Measurements from ENCODE around the gene GCLM.
"Not testable (repeated sequence)": the region's sequence is repeated elsewhere in the genome, so short reads cannot be mapped to it uniquely, and the experiment has no call there.

GCLM gene

DNA sequence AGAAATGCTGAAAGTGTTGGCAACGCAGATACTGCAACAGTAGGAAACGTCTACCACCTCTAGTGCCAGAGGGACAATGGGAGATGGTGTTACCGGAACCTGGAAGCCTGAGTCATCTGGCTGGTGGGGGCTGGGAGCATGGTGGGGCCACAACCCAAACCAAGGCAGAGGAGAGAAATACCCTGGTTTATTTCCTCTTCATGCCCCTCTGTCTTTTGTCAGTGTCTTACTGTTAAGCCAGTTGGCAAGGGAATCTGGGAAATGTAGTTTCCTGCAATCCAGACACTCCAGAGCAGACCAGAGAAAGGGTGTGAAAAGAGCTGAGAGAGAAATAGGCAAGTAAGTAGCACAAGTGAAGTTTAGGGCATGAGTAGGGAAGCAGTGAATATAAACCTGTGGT, 45.1 kb downstream of the GCLM start:
- DNase-seq (ENCODE audit: low read depth in 2 of 2), result no peak
- no peak overlapping the region for H3K4me3 ChIP-seq (replicated peaks in 1 of 2; ENCODE audit: low read depth in 2 of 2, low read length in 2 of 2)
- TF ChIP-seq CTCF (IDR thresholded peaks at IDR 0.05; ENCODE audit: low read depth, low read length), result no peak

DNA sequence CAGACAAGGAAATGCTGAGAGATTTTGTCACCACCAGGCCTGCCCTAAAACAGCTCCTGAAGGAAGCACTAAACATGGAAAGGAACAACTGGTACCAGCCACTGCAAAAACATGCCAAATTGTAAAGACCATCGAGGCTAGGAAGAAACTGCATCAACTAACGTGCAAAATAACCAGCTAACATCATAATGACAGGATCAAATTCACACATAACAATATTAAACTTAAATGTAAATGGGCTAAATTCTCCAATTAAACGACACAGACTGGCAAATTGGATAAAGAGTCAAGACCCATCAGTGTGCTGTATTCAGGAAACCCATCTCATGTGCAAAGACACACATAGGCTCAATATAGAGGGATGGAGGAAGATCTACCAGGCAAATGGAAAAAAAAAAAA, 51.6 kb downstream of the GCLM start:
- not testable (repeated sequence) for DNase-seq (ENCODE audit: low read depth in 2 of 2); H3K4me3 ChIP-seq (replicated peaks in 1 of 2; ENCODE audit: low read depth in 2 of 2, low read length in 2 of 2)

GRCh38 chr1:93855983-93856382, 53.2 kb downstream of the GCLM start:
- not testable (repeated sequence) for H3K4me3 ChIP-seq (replicated peaks in 1 of 2; ENCODE audit: low read depth in 2 of 2, low read length in 2 of 2); DNase-seq (ENCODE audit: low read depth in 2 of 2)

GRCh38 chr1:93853940-93854339, 55.3 kb downstream of the GCLM start:
- no peak for TF ChIP-seq CTCF (IDR thresholded peaks at IDR 0.05; ENCODE audit: low read depth, low read length)
- no peak overlapping the region for H3K4me3 ChIP-seq (replicated peaks in 1 of 2; ENCODE audit: low read depth in 2 of 2, low read length in 2 of 2)
- no peak for DNase-seq (ENCODE audit: low read depth in 2 of 2)

DNA sequence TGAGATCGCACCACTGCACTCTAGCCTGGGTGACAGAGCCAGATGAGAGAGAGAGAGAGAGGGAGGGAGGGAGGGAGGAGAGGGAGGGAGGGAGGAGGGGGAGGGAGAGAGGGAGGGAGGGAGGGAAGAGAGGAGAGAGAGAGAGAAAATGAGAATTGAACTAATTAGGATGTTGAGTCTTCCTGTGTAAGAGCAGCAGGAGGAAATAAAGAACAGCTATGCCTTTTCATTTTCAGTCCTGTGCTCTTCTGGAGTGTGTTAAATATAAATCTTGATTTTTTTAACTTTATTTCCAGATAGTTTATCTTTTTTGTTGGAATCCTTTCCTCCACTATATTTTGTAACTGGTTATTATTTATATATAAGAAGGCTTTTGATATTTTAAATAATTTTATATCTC, 57.4 kb downstream of the GCLM start:
- TF ChIP-seq CTCF (IDR thresholded peaks at IDR 0.05; ENCODE audit: low read depth, low read length), result no peak
- no peak overlapping the region for H3K4me3 ChIP-seq (replicated peaks in 1 of 2; ENCODE audit: low read depth in 2 of 2, low read length in 2 of 2)
- no peak for DNase-seq (ENCODE audit: low read depth in 2 of 2)

- DNase-seq (ENCODE audit: low read depth in 2 of 2), result no peak
- no peak for TF ChIP-seq CTCF (IDR thresholded peaks at IDR 0.05; ENCODE audit: low read depth, low read length)
- no peak overlapping the region for H3K4me3 ChIP-seq (replicated peaks in 1 of 2; ENCODE audit: low read depth in 2 of 2, low read length in 2 of 2)
Observed at GRCh38 chr1:93851327-93851712, 57.9 kb downstream of the GCLM start.

DNA sequence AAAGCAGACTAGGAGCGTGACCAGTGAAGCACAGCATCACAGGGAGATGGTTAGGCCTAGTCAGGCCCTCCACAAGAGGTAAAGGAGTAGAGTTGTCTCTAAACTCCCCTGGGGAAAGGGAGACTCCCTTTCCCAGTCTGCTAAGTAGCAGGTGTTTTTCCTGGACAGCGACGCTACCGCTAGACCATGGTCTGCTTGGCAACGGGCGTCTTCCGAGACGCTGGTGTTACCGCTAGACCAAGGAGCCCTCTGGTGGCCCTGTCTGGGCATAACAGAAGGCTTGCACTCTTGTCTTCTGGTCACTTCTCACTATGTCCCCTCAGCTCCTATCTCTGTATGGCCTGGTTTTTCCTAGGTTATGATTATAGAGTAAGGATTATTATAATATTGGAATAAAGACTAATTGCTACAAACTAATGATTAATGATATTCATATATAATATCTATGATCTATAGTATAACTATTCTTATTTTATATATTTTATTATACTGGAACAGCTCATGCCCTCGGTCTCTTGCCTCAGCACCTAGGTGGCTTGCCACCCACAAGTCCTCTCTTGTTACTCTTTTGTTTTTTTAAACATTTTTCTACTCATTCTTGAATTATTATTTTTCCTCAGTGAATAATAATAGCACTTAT, 58.4 kb downstream of the GCLM start:
- not testable (repeated sequence) for H3K4me3 ChIP-seq (replicated peaks in 1 of 2; ENCODE audit: low read depth in 2 of 2, low read length in 2 of 2)
- peak; percentile 70 to 71 for DNase-seq (ENCODE audit: low read depth in 2 of 2)
- TF ChIP-seq CTCF (IDR thresholded peaks at IDR 0.05; ENCODE audit: low read depth, low read length), result peak; percentile 52

GRCh38 chr1:93848350-93848883, 60.8 kb downstream of the GCLM start:
- peak overlapping the region; percentile 74 to 80 for H3K4me3 ChIP-seq (replicated peaks in 1 of 2; ENCODE audit: low read depth in 2 of 2, low read length in 2 of 2)
- DNase-seq (ENCODE audit: low read depth in 2 of 2), result no peak
- no peak for TF ChIP-seq CTCF (IDR thresholded peaks at IDR 0.05; ENCODE audit: low read depth, low read length)
